Left ventricle myocardium inferior (tissue), 1 donor: ENCODE results near the gene PLA2G4B. TPM values are rescaled to one million over a fixed set of nuclear protein-coding genes. Genes with fewer than 3 reads are reported as not detected.

ENCODE experiments used
- DNase-seq: peaks from one replicate; pipeline ENCODE4 v3.0.0-alpha.2; 2020
- H3K27ac ChIP-seq: fragments of 200-600 bp; replicated peaks from 2 replicates; pipeline ENCODE4 v1.8.0; 2021
- H3K27me3 ChIP-seq: fragments of 200-600 bp; 2 replicates; pipeline ENCODE4 v1.8.0; 2021; ENCODE audit warnings: low read depth
- H3K36me3 ChIP-seq: fragments of 200-600 bp; 2 replicates; pipeline ENCODE4 v1.8.0; 2021
- H3K4me1 ChIP-seq: fragments of 200-600 bp; 2 replicates; pipeline ENCODE4 v1.8.0; 2021
- H3K4me3 ChIP-seq: fragments of 200-600 bp; 2 replicates; pipeline ENCODE4 v1.8.0; 2021; ENCODE audit warnings: mild to moderate bottlenecking, moderate library complexity
- H3K9me3 ChIP-seq: fragments of 200-600 bp; replicated peaks from 2 replicates; pipeline ENCODE4 v1.8.0; 2021
- CTCF ChIP-seq: fragments of 200-600 bp; IDR thresholded peaks from 2 replicates; pipeline ENCODE4 v1.8.0; 2021; ENCODE audit warnings: antibody characterized with exemption, mild to moderate bottlenecking, borderline replicate concordance
- intact Hi-C: fragments of 100-400 bp; cut with micrococcal nuclease; formaldehyde crosslinking; loops from one replicate; pipeline ENCODE4 v1.11.0; 2022
- long read RNA-seq: library from polyadenylated mRNA; unstranded; transcript quantifications from one replicate; pipeline ENCODE4 v2.0.0, GENCODE V29; 2021
- total RNA-seq: library from RNA; stranded (reverse); fragmentation: NEBNext Ultra II Directional; extraction: Animal tissue kit (Norgen Biotek cat#: 25700); gene quantifications from one replicate; pipeline ENCODE4 v1.2.1, GENCODE V29; 2021
- donor health status: DM: no; HTN: yes; CAD: no; lungs with severe emphysema.

The PLA2G4B gene
- total RNA-seq: 3.8 TPM
- long read RNA-seq, partial matches to known transcripts: 1 of 1 reads
- long read RNA-seq, other reads (novel, unspliced or antisense): 0 of 1 reads

- peaks cover 45% of the 10 kb centered on the region for H3K36me3 ChIP-seq
- H3K4me1 ChIP-seq: peaks cover 17% of the 10 kb centered on the region
- no peak for TF ChIP-seq CTCF
- no peaks in the 10 kb centered on the region for H3K27me3 ChIP-seq
- no peak within 1 kb of the TSS for H3K27ac ChIP-seq
- no peak for DNase-seq
- no peaks in the 10 kb centered on the region for H3K9me3 ChIP-seq
- intact Hi-C loops: no loop called here
- no peak within 1 kb of the TSS for H3K4me3 ChIP-seq
Observed at GRCh38 chr15:41838400-41838897, at the start of gene PLA2G4B. Gene PLA2G4B, plus strand, starts transcription at chr15:41838847. Its CDS starts 67 bp downstream, at chr15:41838914.

GRCh38 chr15:41789236-41789635, 49.4 kb upstream of the PLA2G4B start:
- no peaks in the 10 kb centered on the region for H3K36me3 ChIP-seq
- no peak overlapping the region for H3K27ac ChIP-seq
- no peaks in the 10 kb centered on the region for H3K9me3 ChIP-seq
- H3K4me1 ChIP-seq: peaks cover 52% of the 10 kb centered on the region
- no peak for DNase-seq
- TF ChIP-seq CTCF: no peak
- no peaks in the 10 kb centered on the region for H3K27me3 ChIP-seq
- intact Hi-C loops: no loop called here
- H3K4me3 ChIP-seq: no peak overlapping the region

- no peaks in the 10 kb centered on the region for H3K27me3 ChIP-seq
- H3K36me3 ChIP-seq: no peaks in the 10 kb centered on the region
- H3K4me3 ChIP-seq: no peak overlapping the region
- H3K9me3 ChIP-seq: no peaks in the 10 kb centered on the region
- no peak for DNase-seq
- H3K4me1 ChIP-seq: peaks cover 52% of the 10 kb centered on the region
- H3K27ac ChIP-seq: peak overlapping the region; percentile 69
- intact Hi-C loops: no loop called here
- TF ChIP-seq CTCF: no peak
Observed at GRCh38 chr15:41789662-41790061, 49.0 kb upstream of the PLA2G4B start.

GRCh38 chr15:41790169-41790568, 48.5 kb upstream of the PLA2G4B start:
- Histone ChIP-seq H3K9me3 (no peaks in the 10 kb centered on the region), H3K36me3 (no peaks in the 10 kb centered on the region), H3K4me1 (peaks cover 52% of the 10 kb centered on the region), H3K4me3 (peak overlapping the region; percentile 0), H3K27me3 (no peaks in the 10 kb centered on the region), H3K27ac (peak overlapping the region; percentile 69)
- intact Hi-C loops: no loop called here
- no peak for DNase-seq
- TF ChIP-seq CTCF: no peak

GRCh38 chr15:41790756-41791546, 47.7 kb upstream of the PLA2G4B start:
- TF ChIP-seq CTCF: no peak
- Histone ChIP-seq H3K27me3 (no peaks in the 10 kb centered on the region), H3K27ac (peak overlapping the region; percentile 69), H3K4me3 (peak overlapping the region; percentile 0), H3K9me3 (no peaks in the 10 kb centered on the region), H3K4me1 (peaks cover 56% of the 10 kb centered on the region), H3K36me3 (no peaks in the 10 kb centered on the region)
- intact Hi-C loops: no loop called here
- DNase-seq: no peak
